WI38 (cell line): ENCODE measurements around the gene C2orf81.
"Not testable (repeated sequence)": the region's sequence is repeated elsewhere in the genome, so short reads cannot be mapped to it uniquely, and the experiment has no call there.

Experiments
- H3K4me3 ChIP-seq: 2 replicates; pipeline ENCODE4 v1.5.1; 2011; ENCODE audit warnings: low read depth, mild to moderate bottlenecking, control low read depth, low read length
- TF ChIP-seq, protein P1 (sequence below): IDR thresholded peaks from 2 replicates; pipeline ENCODE4 v1.5.1; 2012; ENCODE audit warnings: low read depth, mild to moderate bottlenecking, control low read depth, low read length

C2orf81 gene

DNA sequence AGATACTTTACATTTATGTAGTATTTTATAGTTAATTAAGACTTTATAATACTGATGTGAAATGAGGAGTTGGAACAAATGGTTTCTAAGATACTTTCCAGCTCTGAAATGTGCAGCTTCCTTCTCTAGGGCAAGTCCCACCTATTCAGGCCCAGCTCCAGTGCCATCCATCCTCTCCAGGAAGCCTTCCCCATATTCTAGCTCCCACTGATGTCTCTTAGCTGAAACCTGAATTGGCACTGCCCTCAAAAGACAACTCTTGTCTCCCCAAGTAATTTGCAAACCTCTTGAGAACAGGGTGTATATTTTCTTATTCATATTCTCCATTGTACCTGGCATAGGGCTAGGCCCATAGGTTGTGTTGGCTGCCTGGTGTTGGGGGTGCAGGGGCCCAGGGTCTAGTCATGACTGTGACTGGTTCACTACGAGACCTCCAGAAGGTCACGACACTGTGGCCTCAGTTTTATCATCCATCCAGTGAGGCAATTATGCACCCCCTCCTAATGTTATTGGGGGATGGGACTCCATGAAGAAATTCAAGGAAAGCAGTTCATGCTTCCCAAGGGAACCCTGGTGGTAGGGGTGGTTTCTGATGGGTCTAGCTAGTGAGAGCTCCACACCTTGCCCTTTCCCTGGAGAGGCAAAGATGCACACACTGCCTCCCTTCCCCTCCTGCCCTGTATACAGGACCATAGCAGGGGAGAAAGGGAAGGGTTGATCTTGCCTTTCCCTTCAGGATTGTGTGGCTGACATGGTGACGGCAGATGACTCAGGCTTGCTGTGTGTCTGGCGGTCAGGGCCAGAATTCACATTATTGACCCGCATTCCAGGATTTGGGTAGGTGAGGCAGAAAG, 2.9 kb upstream of the C2orf81 start:
- H3K4me3 ChIP-seq = no peak overlapping the region
- TF ChIP-seq, protein P1, sequence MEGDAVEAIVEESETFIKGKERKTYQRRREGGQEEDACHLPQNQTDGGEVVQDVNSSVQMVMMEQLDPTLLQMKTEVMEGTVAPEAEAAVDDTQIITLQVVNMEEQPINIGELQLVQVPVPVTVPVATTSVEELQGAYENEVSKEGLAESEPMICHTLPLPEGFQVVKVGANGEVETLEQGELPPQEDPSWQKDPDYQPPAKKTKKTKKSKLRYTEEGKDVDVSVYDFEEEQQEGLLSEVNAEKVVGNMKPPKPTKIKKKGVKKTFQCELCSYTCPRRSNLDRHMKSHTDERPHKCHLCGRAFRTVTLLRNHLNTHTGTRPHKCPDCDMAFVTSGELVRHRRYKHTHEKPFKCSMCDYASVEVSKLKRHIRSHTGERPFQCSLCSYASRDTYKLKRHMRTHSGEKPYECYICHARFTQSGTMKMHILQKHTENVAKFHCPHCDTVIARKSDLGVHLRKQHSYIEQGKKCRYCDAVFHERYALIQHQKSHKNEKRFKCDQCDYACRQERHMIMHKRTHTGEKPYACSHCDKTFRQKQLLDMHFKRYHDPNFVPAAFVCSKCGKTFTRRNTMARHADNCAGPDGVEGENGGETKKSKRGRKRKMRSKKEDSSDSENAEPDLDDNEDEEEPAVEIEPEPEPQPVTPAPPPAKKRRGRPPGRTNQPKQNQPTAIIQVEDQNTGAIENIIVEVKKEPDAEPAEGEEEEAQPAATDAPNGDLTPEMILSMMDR = no peak

DNA sequence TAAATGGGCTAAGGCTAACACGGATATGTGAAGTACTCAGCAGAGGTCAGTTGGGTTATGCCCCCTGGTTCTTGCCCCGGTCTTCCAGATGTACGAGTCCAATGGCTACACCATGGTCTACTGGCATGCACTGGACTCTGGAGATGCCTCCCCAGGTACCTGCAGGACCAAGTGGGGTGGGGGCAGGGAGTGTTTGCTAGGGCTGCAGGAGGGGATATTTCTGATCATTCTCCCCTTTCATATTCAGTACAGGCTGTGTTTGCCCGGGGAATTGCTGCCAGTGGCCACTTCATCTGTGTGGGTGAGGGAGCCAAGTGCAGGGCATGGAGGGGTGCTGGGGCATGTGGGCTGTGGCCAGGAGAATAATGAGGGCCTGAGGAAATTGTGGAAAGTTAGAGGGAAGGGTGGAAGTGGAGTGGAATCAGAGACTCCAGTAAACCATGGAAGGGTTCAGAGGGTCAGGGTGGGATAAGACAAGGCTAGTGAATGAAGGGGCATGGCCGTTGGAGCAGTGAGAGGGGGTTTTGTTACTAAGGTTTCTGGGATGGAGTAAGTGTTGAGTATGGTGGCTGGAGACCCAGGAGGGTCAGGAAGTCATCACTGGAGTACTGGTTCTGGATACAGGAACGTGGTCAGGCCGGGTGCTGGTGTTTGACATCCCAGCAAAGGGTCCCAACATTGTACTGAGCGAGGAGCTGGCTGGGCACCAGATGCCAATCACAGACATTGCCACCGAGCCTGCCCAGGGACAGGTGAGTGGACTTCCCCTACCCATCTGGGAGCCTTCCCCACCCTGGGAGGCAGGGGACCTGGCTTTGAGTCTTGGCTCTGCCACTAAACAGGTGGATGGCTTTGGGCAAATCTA, 2.0 kb upstream of the C2orf81 start:
- no peak overlapping the region for H3K4me3 ChIP-seq
- TF ChIP-seq, protein P1 = no peak

DNA sequence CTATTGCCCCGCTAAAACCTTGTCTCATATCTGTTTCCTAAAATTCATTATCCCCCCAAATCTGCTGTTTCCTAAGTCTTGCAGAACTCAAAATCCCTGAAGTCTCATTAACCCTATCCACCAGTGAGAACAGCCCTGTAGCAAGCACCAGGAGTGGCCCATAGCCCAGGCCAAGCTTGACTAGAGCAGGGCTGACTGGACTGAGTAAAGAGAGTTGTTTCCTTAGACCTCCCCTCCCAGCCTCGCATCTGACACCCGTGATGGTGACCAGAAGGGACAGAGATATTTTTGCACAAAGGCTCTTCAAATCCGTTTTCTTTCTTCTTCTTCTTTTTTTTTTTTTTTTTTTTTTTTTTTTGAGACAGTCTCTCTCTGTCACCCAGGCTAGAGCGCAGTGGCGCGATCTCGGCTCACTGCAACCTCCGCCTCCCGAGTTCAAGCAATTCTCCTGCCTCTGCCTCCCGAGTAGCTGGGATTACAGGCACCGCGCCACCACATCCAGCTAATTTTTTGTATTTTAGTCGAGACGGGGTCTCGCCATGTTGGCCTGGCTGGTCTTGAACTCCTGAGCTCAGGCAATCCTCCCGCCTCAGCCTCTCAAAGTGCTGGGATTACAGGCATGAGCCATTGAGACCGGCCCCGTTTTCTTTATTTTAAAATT, 846 bp downstream of the C2orf81 start:
- H3K4me3 ChIP-seq = not testable (repeated sequence)

DNA sequence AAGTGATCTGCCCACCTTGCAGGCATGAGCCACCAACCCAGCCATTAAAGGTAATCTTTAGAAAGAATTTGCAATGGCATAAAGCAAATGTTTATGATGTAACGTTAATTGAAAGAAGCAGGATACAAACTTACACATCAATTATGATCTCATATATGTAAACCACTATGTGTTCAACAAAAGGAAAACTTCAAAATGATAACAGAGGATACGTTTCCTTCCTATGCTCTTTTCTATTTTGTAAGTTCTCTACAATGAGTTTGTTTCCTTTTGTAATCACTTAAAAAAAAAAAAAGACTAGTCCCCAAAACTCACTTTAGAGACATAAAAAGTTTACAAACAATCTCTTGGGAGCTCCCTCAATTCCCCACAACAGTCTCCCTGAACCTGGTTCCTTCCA, 1.4 kb downstream of the C2orf81 start:
- TF ChIP-seq, protein P1 = no peak
- no peak overlapping the region for H3K4me3 ChIP-seq

DNA sequence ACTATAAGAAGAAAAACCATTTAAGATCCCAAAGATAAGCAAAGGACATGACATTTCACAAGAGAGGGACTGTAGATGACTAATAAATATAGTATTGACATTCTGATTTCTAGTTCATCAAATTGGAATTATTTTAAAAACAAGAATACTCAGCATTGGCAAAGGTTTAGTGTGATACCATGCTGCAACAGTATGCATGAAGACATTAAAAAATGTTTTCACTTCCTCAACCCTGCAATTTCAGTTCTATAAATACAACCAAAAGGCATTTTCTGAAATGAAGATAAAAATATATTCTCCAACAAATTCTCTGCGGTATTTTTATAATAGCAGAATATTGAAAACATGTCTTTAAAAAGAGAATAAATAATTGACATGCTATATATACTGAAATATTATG, 2.1 kb downstream of the C2orf81 start:
- TF ChIP-seq, protein P1 = no peak
- no peak overlapping the region for H3K4me3 ChIP-seq

DNA sequence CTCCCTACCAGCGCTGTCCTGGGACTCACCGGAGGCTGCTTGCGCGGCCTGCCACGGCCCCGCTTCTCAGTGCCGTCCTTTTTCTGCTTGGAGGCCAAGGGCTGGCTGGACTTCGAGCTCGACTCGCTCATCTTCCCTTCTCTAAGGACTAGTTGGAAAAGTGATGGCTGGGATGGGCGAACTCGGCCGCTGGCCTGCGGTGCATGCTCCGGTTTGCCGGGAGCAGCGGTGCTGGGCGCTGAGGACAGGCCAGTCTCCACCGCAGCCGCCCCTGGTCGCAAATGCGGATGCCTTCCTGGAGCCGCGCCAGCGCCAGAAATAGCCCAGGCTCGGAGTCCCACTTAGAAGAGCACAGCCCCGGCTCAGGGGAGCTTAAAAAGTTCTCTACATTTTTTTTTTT, 3.1 kb downstream of the C2orf81 start:
- TF ChIP-seq, protein P1 = no peak
- H3K4me3 ChIP-seq = no peak overlapping the region

DNA sequence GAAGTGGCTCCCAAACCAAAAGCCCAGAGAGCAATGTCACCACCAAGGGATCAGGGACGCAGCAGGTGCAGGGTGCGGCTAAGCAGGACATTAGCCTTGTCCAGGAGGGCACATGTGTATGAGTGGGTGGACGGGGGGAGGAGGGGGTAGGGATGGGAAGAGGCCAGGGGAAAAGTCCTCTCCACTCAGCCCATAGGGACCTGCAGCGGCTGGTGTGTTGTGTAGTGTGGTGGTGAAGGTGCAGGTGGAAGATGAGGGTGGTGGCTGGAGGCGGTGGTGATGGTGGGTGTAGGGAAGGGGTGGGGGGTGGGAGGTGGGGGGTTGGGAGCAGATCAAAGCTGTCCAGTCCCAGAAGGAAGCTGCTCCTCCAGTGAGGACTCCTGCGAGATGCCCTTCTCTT, 3.7 kb downstream of the C2orf81 start:
- TF ChIP-seq, protein P1 = no peak
- H3K4me3 ChIP-seq = no peak overlapping the region
